Breast epithelium (tissue), 3 donors: ENCODE results near the gene PLD5.

Experiments used
- POLR2A ChIP-seq: fragments of 450-650 bp; IDR thresholded peaks from one replicate; pipeline ENCODE4 v1.6.1; 2016; ENCODE audit warnings: antibody characterized with exemption, mild to moderate bottlenecking, moderate library complexity
- TF ChIP-seq, protein P1 (sequence below), 3 donors: fragments of 450-650 bp; IDR thresholded peaks; one replicate each; pipeline ENCODE4 v1.5.1; 2016 to 2017; ENCODE audit warnings: antibody characterized with exemption in 3 of 3, mild to moderate bottlenecking in 3 of 3, moderate library complexity in 3 of 3

DNA sequence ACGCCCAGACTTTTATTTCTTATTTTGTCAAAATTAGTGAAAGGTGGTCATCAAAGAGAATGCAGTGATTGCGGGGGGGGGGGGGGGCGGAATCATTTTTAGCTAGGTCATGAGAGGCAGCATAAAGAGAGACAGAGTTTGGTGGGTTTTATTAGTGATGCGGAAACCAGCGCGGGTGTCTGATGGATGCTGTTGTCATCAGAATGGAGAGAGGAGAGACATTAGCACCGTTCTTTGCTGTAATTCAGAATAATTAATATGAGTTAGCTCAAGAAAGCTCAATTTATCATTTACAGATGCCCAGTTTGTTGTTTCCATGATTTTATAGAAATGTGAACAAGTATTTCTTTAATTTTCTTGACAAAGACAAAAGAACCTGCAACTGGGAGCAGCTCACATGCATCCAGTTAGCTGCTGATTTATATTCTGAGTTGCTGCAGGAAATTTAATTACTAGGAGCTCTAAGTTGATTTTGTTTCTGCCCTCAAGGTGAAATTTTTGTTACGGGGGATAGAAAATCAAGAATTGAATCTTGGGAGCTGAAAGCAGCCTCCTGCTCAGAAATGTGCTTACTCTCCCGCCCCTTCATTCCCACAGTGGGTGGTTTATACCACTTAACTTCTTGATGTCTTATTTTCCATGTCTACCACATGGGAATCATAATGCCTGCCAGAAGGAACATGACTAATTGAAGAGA is 392.2 kb downstream of the PLD5 start:
- TF ChIP-seq, protein P1, sequence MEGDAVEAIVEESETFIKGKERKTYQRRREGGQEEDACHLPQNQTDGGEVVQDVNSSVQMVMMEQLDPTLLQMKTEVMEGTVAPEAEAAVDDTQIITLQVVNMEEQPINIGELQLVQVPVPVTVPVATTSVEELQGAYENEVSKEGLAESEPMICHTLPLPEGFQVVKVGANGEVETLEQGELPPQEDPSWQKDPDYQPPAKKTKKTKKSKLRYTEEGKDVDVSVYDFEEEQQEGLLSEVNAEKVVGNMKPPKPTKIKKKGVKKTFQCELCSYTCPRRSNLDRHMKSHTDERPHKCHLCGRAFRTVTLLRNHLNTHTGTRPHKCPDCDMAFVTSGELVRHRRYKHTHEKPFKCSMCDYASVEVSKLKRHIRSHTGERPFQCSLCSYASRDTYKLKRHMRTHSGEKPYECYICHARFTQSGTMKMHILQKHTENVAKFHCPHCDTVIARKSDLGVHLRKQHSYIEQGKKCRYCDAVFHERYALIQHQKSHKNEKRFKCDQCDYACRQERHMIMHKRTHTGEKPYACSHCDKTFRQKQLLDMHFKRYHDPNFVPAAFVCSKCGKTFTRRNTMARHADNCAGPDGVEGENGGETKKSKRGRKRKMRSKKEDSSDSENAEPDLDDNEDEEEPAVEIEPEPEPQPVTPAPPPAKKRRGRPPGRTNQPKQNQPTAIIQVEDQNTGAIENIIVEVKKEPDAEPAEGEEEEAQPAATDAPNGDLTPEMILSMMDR (IDR thresholded peaks at IDR 0.05): no peak
- TF ChIP-seq POLR2A: no peak
